SHP77 (cell line): ENCODE results near the gene SGO1.
"Not testable (repeated sequence)": the region's sequence is repeated elsewhere in the genome, so short reads cannot be mapped to it uniquely, and the experiment has no call there.

Experiments
- DNase-seq, 2 experiments: peaks; one replicate each; lab custom pipeline; 2025; lab: John Stamatoyannopoulos, UW

The SGO1 gene

GRCh38 chr3:20185679-20186599 is at the start of gene SGO1:
Gene SGO1, minus strand, starts transcription at chr3:20186206. Its CDS starts 2,179 bp downstream, at chr3:20184027.
- DNase-seq, result peak; percentile 96 to 97

- no peak for DNase-seq
Observed at GRCh38 chr3:20235796-20236195, 49.8 kb upstream of the SGO1 start.

GRCh38 chr3:20232906-20233780 is 47.1 kb upstream of the SGO1 start:
- DNase-seq, result no peak

- DNase-seq, result no peak
Observed at GRCh38 chr3:20230954-20231353, 44.9 kb upstream of the SGO1 start.

- DNase-seq, result peak in 1 of 2 experiments; percentile 19
Observed at GRCh38 chr3:20225769-20226168, 39.8 kb upstream of the SGO1 start.

GRCh38 chr3:20222274-20222673 is 36.3 kb upstream of the SGO1 start:
- DNase-seq, result no peak

- DNase-seq, result no peak
Observed at GRCh38 chr3:20218215-20218614, 32.2 kb upstream of the SGO1 start.

GRCh38 chr3:20215636-20216035 is 29.6 kb upstream of the SGO1 start:
- no peak for DNase-seq

- not testable (repeated sequence) for DNase-seq
Observed at GRCh38 chr3:20213491-20213890, 27.5 kb upstream of the SGO1 start.

- not testable (repeated sequence) for DNase-seq
Observed at GRCh38 chr3:20207945-20208344, 21.9 kb upstream of the SGO1 start.

GRCh38 chr3:20205898-20206297 is 19.9 kb upstream of the SGO1 start:
- not testable (repeated sequence) for DNase-seq

- no peak for DNase-seq
Observed at GRCh38 chr3:20201143-20201542, 15.1 kb upstream of the SGO1 start.

GRCh38 chr3:20197775-20198174 is 11.8 kb upstream of the SGO1 start:
- DNase-seq, result no peak

- DNase-seq, result no peak
Observed at GRCh38 chr3:20194793-20195460, 8.9 kb upstream of the SGO1 start.

- peak in 1 of 2 experiments; percentile 22 for DNase-seq
Observed at GRCh38 chr3:20190991-20191390, 5.0 kb upstream of the SGO1 start.

- DNase-seq, result no peak
Observed at GRCh38 chr3:20186600-20187004, 596 bp upstream of the SGO1 start.

GRCh38 chr3:20185331-20185678 is 701 bp downstream of the SGO1 start:
- no peak for DNase-seq

GRCh38 chr3:20182206-20182605 is 3.8 kb downstream of the SGO1 start:
- no peak for DNase-seq

- no peak for DNase-seq
Observed at GRCh38 chr3:20181276-20181675, 4.7 kb downstream of the SGO1 start.

GRCh38 chr3:20173844-20174410 is 12.1 kb downstream of the SGO1 start:
- DNase-seq, result no peak

GRCh38 chr3:20161714-20162113 is 24.3 kb downstream of the SGO1 start:
- no peak for DNase-seq

GRCh38 chr3:20160230-20160629 is 25.8 kb downstream of the SGO1 start:
- no peak for DNase-seq
